NCI-H526 treated with DMSO at 0.1 percent for 48 hours (cell line): ENCODE measurements around the gene PIN4.
A peak's percentile ranks its signal among the peaks of the same experiment; 100 is the strongest.
"Not testable (repeated sequence)": the region's sequence is repeated elsewhere in the genome, so short reads cannot be mapped to it uniquely, and the experiment has no call there.

Experiments used
- DNase-seq: peaks from one replicate; lab custom pipeline; 2025; lab: John Stamatoyannopoulos, UW

Gene PIN4

DNA sequence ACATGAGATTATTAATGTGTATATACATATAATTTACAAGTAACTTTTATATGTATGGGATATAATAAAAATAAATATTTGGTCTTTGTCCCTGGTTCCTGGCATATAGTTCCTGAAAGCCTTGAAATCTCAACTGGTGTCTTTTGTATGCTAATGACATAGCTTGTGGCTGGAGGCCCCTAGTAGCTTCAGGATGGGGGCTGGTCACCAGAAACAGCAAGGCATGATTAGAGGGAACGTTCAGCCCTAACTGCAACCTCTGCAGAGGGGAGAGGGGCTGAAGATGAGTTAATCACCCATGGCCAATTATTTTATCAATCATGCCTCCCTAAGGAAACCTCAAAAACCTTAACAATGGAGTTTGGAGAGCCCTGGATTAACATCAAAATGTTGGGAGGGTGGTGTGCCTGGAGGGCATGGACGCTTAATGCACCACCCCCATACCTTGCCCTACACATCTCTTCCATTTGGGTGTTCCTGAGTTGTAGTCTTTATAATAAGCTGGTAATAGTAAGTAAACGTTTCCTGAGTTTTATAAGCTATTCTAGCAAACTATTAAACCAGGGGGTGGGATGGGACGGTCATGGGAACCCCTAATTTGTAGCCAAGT, 21.3 kb downstream of the PIN4 start:
- DNase-seq: no peak

DNA sequence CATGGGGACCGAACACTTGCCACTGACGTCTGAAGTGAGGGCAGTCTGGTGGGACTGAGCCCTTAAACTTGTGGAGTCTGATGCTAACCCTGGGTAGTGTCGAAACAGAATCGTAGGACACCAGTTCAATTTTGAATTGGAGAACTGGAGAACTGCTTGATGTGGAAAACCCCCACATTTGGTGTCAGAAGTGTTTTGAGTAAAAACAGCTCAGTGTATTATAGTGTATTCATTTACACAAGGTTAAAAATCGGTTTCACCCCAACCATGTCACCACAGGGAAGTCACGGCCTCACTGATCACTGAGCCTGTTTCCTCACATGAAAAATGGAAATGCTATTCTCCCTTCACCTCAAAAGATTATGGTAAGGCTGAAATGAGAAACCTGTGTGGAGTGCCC, 21.9 kb downstream of the PIN4 start:
- no peak for DNase-seq

GRCh38 chrX:72205706-72206105, 24.1 kb downstream of the PIN4 start:
- no peak for DNase-seq

GRCh38 chrX:72207366-72207765, 25.8 kb downstream of the PIN4 start:
- no peak for DNase-seq

- DNase-seq: no peak
Measured at GRCh38 chrX:72208126-72208800, 26.7 kb downstream of the PIN4 start.

DNA sequence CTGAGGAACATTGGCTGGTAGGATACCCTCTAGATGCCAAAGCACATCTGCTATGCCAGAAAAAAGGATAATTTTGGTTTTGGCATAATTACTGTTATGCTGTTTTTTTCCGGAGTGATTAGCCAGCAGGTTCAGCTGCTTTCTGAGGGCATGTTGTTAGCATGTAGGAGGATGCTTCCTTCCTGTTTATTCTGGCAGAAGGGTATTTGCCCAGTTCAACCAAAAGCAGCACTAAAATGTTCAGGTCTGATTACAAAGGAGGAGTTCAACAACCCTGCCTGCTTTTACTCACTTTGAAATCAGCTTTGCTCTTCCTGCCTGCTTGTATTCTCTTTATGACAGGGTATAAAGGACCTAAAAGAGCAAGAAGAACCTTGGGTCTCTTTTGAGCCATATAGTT, 35.4 kb downstream of the PIN4 start:
- no peak for DNase-seq

DNA sequence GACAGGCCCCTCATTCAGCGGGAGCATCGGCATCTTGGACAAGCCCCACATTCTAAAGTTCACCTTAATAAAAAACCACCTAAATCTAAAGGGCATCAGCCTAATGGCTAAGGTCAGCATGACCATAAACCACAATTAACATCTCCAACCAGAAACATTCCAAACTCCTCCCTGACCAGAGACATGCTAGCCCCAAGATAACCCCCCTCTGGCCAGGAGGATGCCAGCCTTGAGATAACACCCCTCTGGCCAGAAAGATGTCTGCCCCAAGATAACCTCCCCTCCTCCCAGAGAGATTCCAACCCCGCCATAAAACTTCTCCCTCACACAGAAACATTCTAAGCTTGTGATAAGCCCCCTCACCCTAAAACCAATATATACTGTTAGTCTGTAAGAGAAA, 38.8 kb downstream of the PIN4 start:
- DNase-seq: not testable (repeated sequence)

DNA sequence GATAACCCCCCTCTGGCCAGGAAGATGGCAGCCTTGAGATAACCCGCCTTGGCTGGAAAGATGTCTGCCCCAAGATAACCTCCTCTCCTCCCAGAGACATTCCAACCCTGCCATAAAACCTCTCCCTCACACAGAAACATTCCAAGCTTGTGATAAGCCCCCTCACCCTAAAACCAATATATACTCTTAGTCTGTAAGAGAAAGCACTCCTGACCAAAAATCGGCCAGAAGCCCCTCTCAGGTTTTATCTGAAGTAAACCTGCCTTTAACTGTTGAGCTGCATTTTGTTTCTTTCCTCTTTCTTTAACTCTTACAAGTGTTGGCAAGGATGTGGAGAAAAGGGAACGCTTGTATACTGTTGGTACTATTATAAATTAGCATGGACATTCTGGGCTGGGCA, 48.7 kb downstream of the PIN4 start:
- no peak for DNase-seq

GRCh38 chrX:72236841-72237240, 55.3 kb downstream of the PIN4 start:
- no peak for DNase-seq

- no peak for DNase-seq
Measured at GRCh38 chrX:72238183-72238582, 56.6 kb downstream of the PIN4 start.

DNA sequence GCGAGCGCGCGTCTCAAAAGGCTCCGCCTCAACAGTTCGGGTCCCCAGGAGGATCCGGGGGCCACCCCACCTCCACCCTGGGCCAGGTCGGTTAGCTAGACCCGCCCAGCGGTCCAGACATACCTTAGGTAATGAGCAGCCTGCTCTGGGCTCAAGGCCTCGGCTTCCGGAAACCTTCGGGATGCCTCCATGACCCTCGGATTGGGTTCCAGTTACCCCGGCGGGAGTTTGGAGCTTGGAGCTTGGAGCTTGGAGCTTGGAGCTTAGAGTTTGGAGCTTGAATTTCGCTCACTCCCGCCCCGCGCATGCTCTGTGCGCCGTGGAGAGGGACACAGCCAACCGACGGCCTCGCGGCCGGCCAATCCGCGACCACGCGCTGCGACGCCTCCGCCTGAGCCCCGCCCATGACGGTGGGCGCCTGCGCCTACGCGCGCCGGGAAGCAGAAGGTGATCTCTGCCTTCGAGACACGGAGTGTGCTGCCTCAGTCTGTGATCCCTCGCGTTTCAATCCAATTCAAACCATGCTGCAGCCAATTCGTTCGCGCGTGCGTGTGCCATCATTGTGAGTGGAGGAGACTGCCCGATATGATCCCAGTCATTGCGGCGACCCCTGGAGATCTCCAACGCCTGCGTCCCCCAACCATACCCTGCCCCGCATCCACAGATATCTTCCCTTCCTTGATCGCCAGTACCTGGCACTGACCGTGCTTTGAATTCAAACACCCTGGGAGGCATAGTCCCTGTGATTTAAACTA, 57.3 kb downstream of the PIN4 start, which contains the start of gene ERCC6L:
Gene ERCC6L (minus strand): TSS at position 307 of the 755 bp plus-strand sequence. CDS start 116 bp downstream, at position 191.
- peak; percentile 15 for DNase-seq

DNA sequence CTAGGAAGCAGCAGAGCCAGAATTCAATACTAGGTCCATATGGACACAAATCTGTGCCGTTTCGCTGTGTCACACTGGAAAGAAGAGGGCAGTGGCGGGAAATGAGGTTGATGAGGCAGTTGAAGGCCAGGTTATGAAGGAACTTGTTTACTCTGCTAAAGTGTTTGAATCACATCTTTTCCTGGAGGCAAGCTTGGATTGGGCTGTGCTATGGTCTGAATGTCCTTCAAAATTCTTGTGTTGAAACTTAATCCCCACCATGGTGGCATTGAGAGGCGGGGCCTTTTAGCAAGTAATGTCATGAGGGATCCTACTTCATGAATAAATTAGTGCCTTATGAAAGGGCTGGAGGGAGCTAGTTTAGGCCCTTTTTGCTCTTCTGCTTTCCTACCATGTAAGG, 59.4 kb downstream of the PIN4 start:
- no peak for DNase-seq

GRCh38 chrX:72243472-72243871, 61.9 kb downstream of the PIN4 start:
- no peak for DNase-seq

DNA sequence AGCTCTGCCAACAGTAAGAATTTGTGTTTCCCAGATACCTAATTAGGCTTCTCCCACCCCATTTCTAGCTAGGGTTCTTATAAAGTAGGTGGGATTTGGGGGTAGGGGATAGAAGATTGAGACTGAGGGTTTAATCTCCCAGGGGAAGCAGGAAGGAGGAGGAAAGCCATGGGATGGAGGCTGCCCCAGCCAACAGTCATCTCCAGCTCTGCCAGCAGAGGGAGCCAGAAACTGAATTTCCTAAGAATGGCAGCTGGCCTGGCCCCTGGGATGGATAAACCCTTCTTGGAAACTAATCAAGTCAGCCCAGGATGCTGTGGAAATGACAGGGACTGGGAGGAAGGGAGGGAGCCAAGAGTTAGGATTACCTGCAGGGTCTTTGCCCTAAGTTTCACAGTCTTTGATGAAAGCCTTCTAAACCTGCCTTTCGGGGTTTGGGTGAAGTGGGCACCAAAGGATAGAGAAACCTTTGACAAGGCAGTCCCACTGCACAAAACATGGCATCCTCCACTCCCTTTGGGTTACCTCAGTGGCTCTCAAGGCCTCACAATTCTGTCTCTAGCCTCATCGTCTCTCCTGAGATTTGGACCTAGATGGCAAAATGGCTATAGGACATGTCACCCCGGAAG, 64.0 kb downstream of the PIN4 start:
- peak; percentile 2 for DNase-seq

DNA sequence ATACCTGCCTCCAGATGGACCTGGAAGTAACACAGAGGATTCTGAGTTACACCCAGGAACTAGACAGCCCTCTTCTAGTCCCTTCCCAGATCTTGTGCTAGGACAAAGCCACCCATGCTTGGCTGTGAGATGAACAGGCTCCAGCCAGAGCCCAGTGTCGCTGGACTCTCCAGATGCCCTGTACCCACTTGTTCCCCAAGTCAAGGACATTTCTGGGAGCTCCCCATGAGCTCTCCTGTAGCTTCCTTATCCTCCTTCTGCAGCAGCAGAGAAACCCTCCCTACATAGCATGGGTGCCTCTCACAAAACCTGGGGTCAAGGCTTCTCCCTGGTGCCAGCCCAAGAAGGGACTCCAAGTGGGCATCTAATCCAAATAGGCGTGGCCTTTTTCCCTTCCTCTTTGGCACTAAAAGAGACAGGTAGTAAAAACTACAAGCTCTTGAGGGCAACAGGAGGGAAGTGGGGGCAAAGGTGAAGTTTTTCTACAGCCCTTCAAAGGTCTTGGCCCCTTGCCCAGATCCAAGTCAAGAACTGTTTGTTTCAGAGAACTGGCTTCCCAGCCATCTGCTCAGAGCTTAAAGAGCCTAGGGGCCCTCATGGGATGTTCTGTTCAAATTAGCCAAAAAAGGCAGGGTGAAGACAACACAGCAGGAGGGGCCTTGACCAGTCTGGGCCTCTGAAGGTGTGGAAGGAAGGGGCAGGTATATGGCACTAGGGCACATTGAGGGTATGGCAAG, 65.8 kb downstream of the PIN4 start:
- DNase-seq: no peak
